Glomerular visceral epithelial cell (primary cell): ENCODE results near the gene PRRT4.

Source experiments
- DNase-seq: peaks from one replicate; pipeline ENCODE4 v3.0.0-alpha.2; 2016; ENCODE audit errors: extremely low spot score

Gene PRRT4

DNA sequence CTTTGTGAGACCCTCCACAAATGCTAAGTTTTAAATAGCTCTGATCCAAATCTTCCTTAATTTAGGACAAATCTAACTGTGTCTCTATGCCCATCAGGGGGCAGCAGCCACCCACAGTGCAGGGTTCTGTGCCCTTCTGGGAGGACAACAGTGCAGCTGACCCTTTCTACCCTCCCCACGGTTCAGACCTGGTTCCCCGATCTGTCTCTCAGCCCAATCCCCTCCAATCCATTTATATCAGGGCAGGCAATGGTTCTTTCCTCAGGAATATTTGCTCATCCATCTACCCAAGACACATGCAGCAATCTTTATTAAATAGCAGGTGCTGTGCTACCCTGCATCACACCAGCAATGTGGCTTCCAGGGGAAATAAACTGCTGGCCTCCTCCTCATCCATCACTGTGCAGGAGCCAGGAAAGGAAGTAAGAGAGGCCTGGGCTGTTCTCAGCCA lies 13.8 kb downstream of the PRRT4 start:
- DNase-seq, result peak; percentile 54

DNA sequence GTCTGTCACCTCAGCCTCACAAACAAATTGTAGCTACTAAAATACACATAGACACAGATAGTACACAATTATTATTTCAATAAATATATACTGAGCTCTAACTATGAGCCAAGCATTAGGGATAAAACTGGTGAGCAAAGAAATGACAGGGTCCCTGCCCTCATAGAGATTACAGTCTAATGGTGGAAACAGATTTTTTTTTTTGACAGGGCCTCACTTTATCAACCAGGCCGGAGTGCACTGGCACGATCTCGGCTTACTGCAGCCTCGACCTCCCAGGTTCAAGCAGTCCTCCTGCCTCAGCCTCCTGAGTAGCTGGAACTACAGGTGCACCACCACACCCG lies 17.1 kb downstream of the PRRT4 start:
- DNase-seq, result no peak

DNA sequence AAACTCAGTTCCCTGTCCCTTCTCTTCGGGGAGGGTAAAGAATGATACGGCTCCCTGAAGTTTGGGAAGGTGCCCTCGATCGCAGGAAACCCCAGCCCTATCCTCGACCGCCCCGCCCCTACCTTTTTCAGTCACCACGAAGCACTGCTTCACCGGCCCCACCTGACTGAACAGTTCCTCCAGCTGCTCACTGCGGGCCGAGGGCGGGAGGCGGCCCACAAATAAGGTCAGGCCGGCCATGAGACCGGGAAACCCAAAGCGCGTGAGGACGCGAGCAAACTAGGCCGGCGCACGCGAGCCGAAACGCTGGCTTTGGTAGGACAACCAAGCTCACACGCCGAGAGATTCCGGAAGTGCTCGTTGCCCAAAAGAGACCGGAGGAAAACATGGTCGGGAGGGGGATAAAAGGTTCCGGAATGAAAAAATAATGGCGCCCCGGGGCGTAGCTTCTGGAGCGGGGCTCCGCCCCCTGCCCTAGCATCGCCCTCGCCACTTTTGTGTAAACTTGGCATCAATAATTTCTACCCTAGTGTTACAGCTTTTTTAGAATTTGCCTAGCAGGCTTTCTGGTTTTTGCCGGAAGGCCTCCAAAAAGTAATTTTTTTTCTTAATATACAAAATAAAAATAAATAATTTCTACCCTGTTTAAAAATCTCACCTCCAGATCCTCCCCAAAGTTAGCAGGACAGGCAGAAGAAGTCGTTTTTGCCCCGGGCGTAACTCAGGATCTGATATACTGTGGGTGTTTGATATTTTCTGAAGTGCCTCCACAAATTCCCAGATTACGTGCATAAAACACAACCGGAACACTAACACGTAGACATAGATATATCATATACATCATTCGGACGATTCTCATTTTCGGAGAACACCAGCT lies 17.7 kb downstream of the PRRT4 start, which contains the start of gene RBM28:
Gene RBM28 (minus strand): TSS at position 355 of the 877 bp plus-strand sequence. CDS start 115 bp downstream, at position 240.
- peak; percentile 91 for DNase-seq

DNA sequence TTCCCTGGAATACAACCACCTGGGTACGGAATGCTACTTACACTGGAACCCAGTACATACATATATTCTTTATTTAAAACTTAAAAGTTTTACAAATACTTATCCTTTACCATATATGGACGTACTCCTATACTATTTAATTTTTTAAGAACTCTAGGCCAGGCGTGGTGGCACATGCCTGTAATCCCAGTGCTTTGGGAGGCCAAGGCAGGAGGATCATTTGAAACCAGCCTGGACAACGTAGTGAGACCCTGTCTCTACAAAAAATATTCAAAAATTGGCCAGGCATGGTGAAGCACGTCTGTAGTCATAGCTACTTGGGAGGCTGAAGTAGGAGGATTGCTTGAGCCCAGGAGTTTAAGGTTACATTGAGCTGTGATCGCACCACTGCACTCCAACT lies 19.8 kb downstream of the PRRT4 start:
- no peak for DNase-seq

DNA sequence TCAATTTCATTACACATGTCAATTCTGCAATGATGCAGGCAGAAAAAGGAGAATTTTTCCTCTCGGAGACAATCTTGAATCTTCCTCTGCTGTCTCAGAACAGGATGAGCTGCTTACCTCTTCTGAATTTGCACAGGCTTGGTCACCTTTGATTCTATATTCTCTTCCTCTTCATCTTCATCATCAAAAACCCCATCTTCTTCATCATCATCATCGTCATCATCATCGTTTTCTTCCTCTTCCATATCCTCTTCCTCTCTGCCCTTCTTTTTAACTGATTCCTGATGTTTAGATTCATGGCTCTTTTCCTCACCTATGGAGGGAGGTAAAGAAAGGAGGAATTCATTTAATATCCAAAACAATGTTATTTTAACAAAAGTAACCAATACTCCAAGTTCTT lies 25.8 kb downstream of the PRRT4 start:
- DNase-seq, result no peak

DNA sequence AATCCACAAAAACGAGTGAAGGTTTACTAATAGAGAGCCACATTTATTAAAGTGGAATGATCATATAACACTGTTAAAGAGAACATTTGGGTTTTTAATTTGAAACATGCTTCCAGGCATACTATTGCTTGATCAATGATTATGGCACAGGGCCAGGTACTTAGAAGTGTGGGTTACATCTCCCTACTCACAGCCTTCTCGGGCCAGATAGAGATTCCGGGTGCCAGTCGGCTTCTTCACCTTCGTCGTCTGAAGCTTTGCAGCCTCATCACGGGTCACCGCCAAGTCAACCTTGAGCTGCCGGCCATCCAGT lies 37.2 kb downstream of the PRRT4 start:
- no peak for DNase-seq

DNA sequence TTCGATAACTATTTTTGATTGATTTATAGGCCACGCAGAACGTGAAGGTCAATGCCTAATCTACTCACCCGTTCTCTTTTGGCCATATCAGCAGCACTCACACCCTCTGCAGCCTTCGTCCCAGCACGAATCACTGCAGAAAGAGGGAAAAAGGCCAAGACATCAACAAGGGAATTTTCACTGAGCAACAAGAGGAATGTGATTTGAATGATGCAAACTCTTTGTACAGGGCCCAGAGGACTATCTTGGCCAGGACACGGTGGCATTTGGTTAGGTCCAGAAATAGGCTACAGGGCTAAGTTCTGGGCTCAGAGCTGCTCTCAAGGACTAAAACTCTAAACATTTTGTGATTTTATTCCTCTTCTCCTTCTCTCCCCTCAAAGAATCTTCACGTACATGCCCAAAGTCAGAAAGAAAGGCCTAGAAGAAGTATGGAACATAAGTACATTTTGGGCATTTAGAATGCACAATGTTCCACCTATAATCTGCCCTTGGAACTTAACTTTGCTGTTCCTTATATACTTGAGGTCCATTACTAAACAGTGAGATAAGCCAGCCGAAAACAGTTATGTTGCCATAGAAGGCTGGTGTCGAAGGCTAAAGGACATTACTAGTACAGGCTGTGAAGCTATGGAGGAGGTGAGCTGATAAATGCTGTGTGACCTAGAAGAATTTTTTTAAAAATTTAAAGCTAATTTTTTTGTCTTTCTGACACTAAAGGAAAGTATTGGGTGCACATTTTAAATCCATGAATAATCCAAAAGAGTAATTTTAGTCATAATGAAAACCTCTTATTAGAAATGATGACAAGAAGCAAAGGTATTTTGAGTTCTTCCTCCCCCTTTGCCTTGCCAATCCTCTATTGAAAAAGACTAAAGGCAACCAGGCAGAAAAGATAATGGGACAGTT lies 37.8 kb downstream of the PRRT4 start:
- DNase-seq, result no peak

DNA sequence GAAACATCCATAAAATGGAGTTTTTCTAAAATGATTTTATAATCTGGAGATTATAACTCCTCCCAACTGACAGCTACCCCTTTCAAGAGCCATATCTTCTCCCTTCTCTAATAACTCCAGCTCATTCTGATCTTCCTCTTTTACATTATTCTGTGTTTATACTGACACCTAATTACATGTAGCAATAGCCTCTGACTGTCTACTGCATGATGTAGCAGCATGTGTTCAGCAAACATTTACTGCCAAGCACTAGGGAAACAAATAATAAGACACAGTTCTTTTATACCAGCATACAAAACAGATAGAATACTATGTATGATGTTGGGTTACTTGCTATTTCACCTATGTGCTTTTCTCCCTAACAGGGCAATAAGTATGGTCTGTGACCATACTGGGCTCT lies 38.5 kb downstream of the PRRT4 start:
- no peak for DNase-seq

DNA sequence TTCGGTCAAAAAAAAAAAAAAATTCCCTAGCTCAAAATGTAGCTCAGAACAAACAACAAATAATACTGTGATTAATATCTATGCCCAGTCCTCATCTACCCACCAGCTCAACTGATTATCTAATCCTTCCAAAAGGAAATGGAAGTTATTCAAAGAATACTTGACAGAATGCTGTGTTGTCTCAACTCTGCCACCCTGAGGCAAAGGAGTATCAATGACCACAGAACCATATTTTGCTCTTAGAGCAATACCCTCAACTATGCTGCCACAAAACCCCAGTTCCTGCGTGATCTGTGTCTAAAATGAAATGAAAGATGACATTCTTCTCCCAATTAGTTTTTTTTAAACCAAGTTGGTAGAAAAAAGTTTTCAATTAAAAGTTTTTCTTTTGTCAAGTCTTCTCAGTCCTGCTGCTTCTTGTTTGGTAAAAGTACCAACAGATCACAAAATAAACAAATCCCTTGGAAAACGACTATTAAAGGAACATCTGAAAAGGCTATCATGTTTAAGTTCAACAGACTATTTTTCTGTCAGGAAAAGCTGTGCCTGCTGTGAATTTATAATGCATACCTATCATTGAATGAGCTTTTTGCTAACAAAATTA lies 39.3 kb downstream of the PRRT4 start:
- DNase-seq, result peak; percentile 8

DNA sequence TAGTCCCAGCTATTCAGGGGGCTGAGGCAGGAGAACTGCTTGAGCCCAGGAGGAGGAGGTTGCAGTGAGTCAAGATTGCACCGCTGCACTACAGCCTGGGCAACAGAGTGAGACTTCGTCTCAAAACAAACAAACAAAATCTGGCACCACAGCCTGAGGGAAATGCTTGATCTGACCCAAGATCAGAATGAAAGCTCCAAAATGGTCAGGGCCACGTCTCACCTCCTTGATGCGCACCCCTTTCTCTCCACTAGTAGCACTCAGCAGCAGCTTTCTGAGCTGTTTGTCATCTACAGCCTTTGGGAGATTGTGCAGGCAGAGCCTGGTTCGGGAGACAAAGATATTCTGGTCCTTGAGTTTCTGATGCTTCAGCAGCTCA lies 40.5 kb downstream of the PRRT4 start:
- DNase-seq, result no peak

DNA sequence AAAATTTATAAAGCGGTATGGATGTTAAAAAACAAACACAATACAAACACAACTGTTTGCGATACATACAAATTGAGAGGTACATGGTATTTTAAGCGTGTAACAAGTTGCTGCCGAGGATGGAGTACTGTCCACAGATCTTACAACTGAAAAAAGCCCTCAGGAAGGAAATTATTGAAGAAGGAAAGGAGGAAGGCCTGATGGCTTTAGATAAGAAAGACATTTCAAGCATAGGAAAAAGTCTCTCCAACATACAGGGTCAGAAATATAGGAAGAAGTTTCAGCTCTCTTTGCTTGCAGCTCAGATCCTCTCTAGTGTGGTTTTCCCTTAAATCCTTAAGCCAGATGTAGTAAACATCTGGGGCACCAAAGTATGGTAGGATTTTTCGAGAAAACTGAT lies 42.8 kb downstream of the PRRT4 start:
- no peak for DNase-seq

DNA sequence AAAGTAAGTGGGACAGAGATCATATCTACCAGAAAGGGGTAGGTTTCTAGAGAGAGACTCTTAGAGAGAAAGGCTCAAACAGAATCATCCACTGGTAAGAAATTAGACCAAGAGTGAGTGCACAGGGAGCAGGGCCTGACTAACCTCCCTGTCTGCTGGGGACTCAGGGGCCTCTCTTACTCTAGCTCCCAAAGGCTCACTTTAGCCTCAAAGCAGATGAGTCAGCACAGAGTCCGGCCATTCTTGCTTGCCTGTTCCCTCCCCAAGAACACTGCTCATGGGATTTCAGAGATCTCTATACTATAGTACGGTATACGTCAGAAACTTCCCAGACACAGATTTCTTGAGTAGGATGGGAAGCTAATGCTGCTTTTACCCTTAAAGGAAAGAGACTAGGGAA lies 50.5 kb downstream of the PRRT4 start:
- peak; percentile 12 for DNase-seq

DNA sequence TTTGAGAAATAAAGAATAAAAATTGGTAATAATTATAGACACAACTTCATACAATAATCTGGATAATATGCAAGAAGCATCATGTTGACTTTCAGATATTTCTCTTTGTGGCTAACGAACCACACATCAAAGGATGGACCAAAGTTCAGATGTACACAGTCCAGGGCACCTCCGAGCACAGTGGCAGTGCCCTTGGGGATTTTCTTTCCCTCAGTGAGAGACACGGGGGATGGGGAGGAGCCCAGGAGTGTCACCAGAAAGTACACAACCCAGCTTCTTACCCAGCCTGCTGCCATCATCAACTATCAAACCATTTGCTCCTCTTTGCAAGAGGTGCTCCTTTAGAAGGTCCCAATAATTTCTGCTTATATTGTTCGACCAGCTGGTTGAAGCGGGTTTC lies 51.0 kb downstream of the PRRT4 start:
- DNase-seq, result no peak

DNA sequence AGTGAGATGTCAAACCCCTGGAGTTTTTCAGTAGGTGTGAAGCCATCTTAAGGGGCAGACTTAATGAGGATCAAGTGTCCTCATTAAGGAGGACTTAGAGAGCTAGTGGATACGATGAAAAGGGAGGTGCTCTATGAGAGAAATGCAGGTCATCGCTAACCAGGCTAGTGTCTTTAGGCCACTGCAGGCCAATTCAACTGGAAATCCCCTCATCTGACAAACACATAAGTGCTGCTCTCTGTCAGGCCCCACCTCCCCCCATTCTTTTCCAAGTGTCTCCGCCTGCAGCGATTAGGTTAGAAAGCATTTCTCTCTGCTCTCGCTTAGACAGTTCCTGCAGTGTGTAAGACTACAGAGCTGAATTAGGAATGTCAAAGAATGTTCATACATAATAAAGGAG lies 51.5 kb downstream of the PRRT4 start:
- no peak for DNase-seq

DNA sequence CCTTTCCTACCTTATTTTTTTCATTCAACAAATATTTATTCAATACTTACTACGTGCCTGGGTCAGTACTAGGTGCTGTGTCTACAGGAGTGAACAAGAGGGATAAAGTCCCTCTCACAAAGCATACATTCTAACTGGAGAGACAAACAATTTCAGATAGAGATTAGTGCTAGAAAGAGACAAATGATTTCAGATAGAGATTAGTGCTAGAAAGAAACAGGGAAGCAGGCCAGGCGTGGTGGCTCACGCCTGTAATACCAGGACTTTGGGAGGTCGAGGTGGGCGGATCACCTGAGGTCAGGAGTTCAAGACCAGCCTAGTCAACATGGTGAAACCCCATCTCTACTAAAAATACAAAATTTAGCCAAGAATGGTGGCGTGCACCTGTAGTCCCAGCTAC lies 52.4 kb downstream of the PRRT4 start:
- no peak for DNase-seq

DNA sequence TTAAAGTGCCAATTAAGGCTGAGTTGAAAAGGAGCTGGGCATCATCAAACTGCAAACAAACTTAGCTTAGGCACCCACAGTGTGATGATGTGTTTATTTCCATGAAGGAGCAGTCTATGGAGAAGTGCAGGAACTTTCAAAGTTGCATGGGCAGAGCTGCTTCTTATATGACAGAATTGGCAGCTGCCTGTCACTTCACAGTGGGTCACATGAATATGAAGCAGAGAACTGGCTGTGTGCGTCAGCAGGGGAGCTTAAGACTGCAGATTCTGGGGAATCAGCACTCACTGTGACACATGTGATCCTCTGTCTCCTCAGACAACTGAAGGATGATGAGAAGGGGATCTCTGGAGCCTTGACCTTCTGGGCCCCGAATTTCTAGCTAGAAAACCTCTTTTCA lies 54.4 kb downstream of the PRRT4 start:
- no peak for DNase-seq

DNA sequence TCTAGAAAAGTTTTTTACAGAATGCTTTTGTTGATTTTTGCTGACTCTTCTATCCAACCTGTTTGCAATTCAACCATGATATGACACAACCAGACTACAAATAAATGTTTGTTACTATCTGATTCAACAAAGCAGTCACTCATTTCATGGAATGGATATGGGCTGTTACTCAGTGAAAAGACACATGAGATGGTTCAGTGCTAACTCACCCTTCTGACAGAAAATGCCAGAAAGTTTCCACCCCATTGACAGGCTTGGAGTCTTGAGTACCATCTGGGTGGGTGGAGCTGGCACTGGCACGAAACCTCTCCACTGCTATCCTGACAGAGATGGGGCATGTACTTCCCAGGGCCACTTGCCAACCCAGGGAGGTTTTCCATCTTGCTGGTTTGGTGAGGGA lies 57.3 kb downstream of the PRRT4 start:
- DNase-seq, result no peak

DNA sequence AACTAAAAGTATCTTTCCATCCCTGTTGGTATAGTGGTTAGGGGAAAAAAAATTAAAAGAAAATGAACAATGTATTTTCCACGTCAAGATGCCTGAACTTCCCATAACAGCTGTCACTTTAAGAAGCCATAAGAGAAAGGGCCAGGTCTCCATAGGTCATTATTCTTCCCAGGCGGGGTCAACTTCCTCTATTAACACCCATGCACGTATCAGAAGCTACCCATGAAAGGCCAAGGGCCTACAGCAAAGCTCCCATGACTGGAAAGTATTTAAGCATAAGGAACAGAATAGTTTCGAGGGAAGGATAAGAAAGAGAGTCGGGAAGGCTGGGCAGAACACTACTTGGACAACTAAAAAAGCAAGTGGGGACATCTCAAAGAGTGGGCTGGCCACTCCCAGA lies 57.8 kb downstream of the PRRT4 start:
- no peak for DNase-seq

DNA sequence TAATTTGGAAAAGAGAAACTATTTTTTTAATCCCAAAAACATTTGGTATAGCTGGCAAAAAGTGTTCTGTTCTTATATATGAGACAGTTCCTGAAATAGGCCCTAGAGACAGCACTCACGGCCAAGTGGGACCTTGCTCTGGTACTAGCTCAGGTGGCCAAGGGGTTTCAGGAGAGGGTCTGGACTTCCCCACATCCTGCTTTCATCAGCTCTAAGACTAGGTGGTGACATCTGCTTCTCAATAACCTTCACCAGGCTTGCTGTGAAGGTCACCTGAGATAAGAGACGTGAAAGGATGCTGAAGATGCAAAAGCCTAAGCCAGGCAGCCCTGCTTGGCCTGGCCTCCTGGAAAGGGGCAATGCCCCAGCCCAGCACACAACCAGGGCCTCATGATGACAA lies 58.4 kb downstream of the PRRT4 start:
- no peak for DNase-seq

DNA sequence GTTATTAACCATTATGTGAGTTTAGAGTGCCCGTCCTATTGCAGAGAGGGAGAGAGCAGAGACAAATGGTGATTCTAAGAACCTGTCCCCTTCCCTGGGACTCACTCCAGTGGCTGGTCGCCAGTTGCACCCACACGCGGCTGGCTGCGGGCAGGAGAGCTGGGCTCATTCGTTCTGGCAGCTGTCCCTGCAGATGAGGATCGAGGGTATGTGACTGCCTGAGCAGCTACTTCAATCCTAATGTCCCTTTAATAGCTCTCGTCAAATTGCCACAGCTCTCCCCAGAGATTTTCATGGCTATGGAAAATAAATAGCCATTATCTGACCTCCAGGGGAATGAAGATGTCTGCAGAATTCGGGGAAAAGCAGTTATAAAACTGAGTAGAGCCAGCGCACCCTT lies 59.4 kb downstream of the PRRT4 start:
- DNase-seq, result no peak
